ENCODE measurements around the gene CRYBG2. TPM values are rescaled to one million over a fixed set of nuclear protein-coding genes. Genes with fewer than 3 reads are reported as not detected.

The CRYBG2 gene
- polyA plus RNA-seq, 1 donor from 2014 or later = 2.5 TPM

GRCh38 chr1:26351590-26352337, 2.2 kb downstream of the CRYBG2 start:
- Histone ChIP-seq H2AFZ (ENCODE audit: low read depth, low read length) (no peak overlapping the region), H3K9me3 (ENCODE audit: low read length) (no peaks in the 10 kb centered on the region), H3K36me3 (ENCODE audit: insufficient read depth, low read length) (no peaks in the 10 kb centered on the region), H3K4me3 (ENCODE audit: low read length) (no peak overlapping the region), H3K4me2 (ENCODE audit: low read length) (no peak overlapping the region), H3K9ac (ENCODE audit: low read length) (no peak overlapping the region), H3F3A (ENCODE audit: insufficient read depth, low read length, poor library complexity, severe bottlenecking) (no peaks in the 10 kb centered on the region), H3K27me3 (ENCODE audit: insufficient read depth, low read depth, low read length) (no peaks in the 10 kb centered on the region), H3K27ac (ENCODE audit: low read length) (no peak overlapping the region), H3K79me2 (replicated peaks; ENCODE audit: insufficient read depth, low read length) (no peaks in the 10 kb centered on the region), H3K9me2 (ENCODE audit: insufficient read depth, low read length) (no peaks in the 10 kb centered on the region), H4K20me1 (ENCODE audit: insufficient read depth) (no peaks in the 10 kb centered on the region)
- TF ChIP-seq REST (IDR thresholded peaks at IDR 0.05; ENCODE audit: borderline replicate concordance) = no peak
- TF ChIP-seq SMC3 (conservative IDR thresholded peaks at IDR 0.05; ENCODE audit: poor library complexity) = no peak
- no peak for TF ChIP-seq TAF1 (IDR thresholded peaks at IDR 0.05; ENCODE audit: low read depth)
- TF ChIP-seq EZH2 (IDR thresholded peaks at IDR 0.05; ENCODE audit: borderline replicate concordance, insufficient read depth, low read length, poor library complexity, severe bottlenecking) = no peak
- TF ChIP-seq RAD21 (conservative IDR thresholded peaks at IDR 0.05) = no peak
- no peak for TF ChIP-seq EP300 (conservative IDR thresholded peaks at IDR 0.05; ENCODE audit: poor library complexity, severe bottlenecking)
- TF ChIP-seq MXI1 (conservative IDR thresholded peaks at IDR 0.05; ENCODE audit: poor library complexity, severe bottlenecking) = no peak
- TF ChIP-seq POLR2AphosphoS5 (IDR thresholded peaks at IDR 0.05) = no peak
- TF ChIP-seq, protein P1, sequence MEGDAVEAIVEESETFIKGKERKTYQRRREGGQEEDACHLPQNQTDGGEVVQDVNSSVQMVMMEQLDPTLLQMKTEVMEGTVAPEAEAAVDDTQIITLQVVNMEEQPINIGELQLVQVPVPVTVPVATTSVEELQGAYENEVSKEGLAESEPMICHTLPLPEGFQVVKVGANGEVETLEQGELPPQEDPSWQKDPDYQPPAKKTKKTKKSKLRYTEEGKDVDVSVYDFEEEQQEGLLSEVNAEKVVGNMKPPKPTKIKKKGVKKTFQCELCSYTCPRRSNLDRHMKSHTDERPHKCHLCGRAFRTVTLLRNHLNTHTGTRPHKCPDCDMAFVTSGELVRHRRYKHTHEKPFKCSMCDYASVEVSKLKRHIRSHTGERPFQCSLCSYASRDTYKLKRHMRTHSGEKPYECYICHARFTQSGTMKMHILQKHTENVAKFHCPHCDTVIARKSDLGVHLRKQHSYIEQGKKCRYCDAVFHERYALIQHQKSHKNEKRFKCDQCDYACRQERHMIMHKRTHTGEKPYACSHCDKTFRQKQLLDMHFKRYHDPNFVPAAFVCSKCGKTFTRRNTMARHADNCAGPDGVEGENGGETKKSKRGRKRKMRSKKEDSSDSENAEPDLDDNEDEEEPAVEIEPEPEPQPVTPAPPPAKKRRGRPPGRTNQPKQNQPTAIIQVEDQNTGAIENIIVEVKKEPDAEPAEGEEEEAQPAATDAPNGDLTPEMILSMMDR (IDR thresholded peaks at IDR 0.05; ENCODE audit: poor library complexity, severe bottlenecking) = no peak

GRCh38 chr1:26350701-26351589, 3.0 kb downstream of the CRYBG2 start:
- no peak overlapping the region for H3K4me2 ChIP-seq (ENCODE audit: low read length)
- TF ChIP-seq SMC3 (conservative IDR thresholded peaks at IDR 0.05; ENCODE audit: poor library complexity) (no peak), TAF1 (IDR thresholded peaks at IDR 0.05; ENCODE audit: low read depth) (no peak), REST (IDR thresholded peaks at IDR 0.05; ENCODE audit: borderline replicate concordance) (no peak), EZH2 (IDR thresholded peaks at IDR 0.05; ENCODE audit: borderline replicate concordance, insufficient read depth, low read length, poor library complexity, severe bottlenecking) (no peak), MXI1 (conservative IDR thresholded peaks at IDR 0.05; ENCODE audit: poor library complexity, severe bottlenecking) (no peak), POLR2AphosphoS5 (IDR thresholded peaks at IDR 0.05) (no peak), RAD21 (conservative IDR thresholded peaks at IDR 0.05) (no peak), EP300 (conservative IDR thresholded peaks at IDR 0.05; ENCODE audit: poor library complexity, severe bottlenecking) (no peak)
- TF ChIP-seq, protein P1 (IDR thresholded peaks at IDR 0.05; ENCODE audit: poor library complexity, severe bottlenecking) = no peak
- no peaks in the 10 kb centered on the region for H4K20me1 ChIP-seq (ENCODE audit: insufficient read depth)
- H2AFZ ChIP-seq (ENCODE audit: low read depth, low read length) = no peak overlapping the region
- no peaks in the 10 kb centered on the region for H3K27me3 ChIP-seq (ENCODE audit: insufficient read depth, low read depth, low read length)
- H3K9ac ChIP-seq (ENCODE audit: low read length) = no peak overlapping the region
- H3K27ac ChIP-seq (ENCODE audit: low read length) = no peak overlapping the region
- H3K4me3 ChIP-seq (ENCODE audit: low read length) = no peak overlapping the region
- H3K9me3 ChIP-seq (ENCODE audit: low read length) = no peaks in the 10 kb centered on the region
- H3F3A ChIP-seq (ENCODE audit: insufficient read depth, low read length, poor library complexity, severe bottlenecking) = no peaks in the 10 kb centered on the region
- no peaks in the 10 kb centered on the region for H3K36me3 ChIP-seq (ENCODE audit: insufficient read depth, low read length)
- no peaks in the 10 kb centered on the region for H3K79me2 ChIP-seq (replicated peaks; ENCODE audit: insufficient read depth, low read length)
- no peaks in the 10 kb centered on the region for H3K9me2 ChIP-seq (ENCODE audit: insufficient read depth, low read length)

Measured in neural cell (in vitro differentiated cells).